OCI-LY7 (cell line): Measurements from ENCODE around the gene COQ8B.

Source experiments
- CTCF ChIP-seq: fragments of 200-600 bp; sonication (generic); conservative IDR thresholded peaks from 2 replicates; pipeline ENCODE4 v1.5.1; 2014; ENCODE audit warnings: mild to moderate bottlenecking, antibody characterized with exemption, low read length, moderate library complexity, mixed read lengths
- EZH2phosphoT487 ChIP-seq: fragments of 200-600 bp; sonication (generic); IDR thresholded peaks from 2 replicates; pipeline ENCODE4 v1.6.1; 2018; ENCODE audit warnings: low read depth, borderline replicate concordance, mild to moderate bottlenecking, mixed run types, antibody characterized with exemption, low read length, moderate library complexity, mixed read lengths

- TF ChIP-seq EZH2phosphoT487: no peak
- TF ChIP-seq CTCF: no peak
These were observed 43.3 kb downstream of the COQ8B start for GRCh38 chr19:40673397-40673796.
